ENCODE data around the gene RXRB. TPM values are rescaled to one million over a fixed set of nuclear protein-coding genes. Genes with fewer than 3 reads are reported as not detected.

Gene RXRB
- total RNA-seq, 4 donors from 2014 or later, result 17.8 to 27.3 (median 24.9) TPM

DNA sequence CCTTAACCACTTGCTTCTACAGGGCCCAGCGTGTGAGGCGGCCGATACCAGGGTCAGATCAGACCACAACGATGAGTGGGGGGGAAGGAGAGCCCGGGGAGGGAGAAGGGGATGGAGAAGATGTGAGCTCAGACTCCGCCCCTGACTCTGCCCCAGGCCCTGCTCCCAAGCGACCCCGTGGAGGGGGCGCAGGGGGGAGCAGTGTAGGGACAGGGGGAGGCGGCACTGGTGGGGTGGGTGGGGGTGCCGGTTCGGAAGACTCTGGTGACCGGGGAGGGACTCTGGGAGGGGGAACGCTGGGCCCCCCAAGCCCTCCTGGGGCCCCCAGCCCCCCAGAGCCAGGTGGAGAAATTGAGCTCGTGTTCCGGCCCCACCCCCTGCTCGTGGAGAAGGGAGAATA, 10.7 kb upstream of the RXRB start:
- H3K4me3 ChIP-seq (ENCODE audit: low read depth, poor library complexity, severe bottlenecking), result no peak overlapping the region
- TF ChIP-seq POLR2A (IDR thresholded peaks at IDR 0.05), result no peak
- TF ChIP-seq, protein P1, sequence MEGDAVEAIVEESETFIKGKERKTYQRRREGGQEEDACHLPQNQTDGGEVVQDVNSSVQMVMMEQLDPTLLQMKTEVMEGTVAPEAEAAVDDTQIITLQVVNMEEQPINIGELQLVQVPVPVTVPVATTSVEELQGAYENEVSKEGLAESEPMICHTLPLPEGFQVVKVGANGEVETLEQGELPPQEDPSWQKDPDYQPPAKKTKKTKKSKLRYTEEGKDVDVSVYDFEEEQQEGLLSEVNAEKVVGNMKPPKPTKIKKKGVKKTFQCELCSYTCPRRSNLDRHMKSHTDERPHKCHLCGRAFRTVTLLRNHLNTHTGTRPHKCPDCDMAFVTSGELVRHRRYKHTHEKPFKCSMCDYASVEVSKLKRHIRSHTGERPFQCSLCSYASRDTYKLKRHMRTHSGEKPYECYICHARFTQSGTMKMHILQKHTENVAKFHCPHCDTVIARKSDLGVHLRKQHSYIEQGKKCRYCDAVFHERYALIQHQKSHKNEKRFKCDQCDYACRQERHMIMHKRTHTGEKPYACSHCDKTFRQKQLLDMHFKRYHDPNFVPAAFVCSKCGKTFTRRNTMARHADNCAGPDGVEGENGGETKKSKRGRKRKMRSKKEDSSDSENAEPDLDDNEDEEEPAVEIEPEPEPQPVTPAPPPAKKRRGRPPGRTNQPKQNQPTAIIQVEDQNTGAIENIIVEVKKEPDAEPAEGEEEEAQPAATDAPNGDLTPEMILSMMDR (IDR thresholded peaks at IDR 0.05), result no peak
- WGBS, 2 donors, result 82 to 85% methylated on average over 17 of the region's 17 CpGs
- intact Hi-C loops (cut with DNase I; ENCODE audit: low total_unique reads), result no loop called here
- peak in 1 of 2 donors; percentile 66 for DNase-seq (ENCODE audit: low spot score in 2 of 2)

DNA sequence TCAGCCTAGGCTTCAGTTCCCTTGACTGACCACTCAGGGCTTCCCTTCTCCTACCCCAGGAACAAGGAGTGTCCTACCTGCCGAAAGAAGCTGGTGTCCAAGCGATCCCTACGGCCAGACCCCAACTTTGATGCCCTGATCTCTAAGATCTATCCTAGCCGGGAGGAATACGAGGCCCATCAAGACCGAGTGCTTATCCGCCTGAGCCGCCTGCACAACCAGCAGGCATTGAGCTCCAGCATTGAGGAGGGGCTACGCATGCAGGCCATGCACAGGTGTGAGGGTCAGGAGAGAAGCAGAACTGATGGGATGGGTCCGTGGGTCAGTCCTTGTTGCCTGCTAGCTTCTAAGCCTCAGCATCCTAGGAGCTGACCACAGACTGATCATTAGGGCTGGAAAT, 9.4 kb upstream of the RXRB start:
- intact Hi-C loops (cut with DNase I; ENCODE audit: low total_unique reads), result no loop called here

DNA sequence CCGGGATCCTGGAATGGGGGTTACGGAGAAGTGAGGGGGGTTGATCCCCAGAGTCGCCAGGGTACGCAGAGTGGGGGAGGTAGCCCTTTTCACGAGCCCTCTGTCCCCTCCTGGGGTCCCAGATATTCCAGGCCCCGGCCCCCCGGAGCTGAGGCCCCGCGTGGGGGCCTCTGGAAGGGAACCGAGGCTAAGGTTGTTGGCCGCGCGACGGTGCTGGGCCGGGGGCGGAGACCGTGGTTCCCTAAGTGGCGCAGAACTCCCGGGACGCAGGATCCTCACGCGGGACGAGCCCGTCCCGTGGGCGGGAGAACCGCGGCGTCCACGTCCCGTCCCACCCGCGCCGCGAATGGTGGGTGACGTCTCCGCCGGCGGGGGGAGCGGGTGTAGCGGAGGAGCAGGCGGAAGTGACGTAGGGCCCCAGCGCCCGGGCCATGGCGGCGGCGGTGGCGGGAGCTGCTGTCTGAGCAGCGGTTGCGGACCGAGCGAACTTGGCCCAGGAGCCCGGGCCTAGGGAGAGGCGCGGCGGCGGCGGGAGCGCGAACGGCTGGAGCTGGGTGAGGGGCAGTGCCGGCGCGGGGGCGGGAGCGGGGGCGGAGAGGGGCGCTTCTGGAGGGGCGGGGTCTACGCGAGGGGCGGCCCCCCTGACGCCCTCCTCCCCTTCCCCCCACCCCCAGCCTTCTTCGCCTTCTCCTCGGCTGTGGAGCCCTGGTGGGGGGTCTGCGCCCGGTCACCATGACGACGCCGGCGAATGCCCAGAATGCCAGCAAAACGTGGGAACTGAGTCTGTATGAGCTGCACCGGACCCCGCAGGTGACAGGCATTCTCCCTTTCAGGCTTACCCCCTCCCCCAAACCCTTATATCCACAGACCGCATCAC, 7.9 kb upstream of the RXRB start, which contains the start of gene RING1:
Gene RING1, plus strand, starts transcription at position 410 of the 877 bp plus-strand sequence. Its CDS starts 323 bp downstream, at position 733.
- intact Hi-C loops (cut with DNase I; ENCODE audit: low total_unique reads), result no loop called here
- DNase-seq (ENCODE audit: low spot score in 2 of 2), result peak; percentile 80 to 97
- 0 to 1% methylated on average over 18 to 60 of the region's 86 CpGs for WGBS, 2 donors
- H3K4me3 ChIP-seq (ENCODE audit: low read depth, poor library complexity, severe bottlenecking), result peak within 1 kb of the TSS; percentile 84
- TF ChIP-seq, protein P1 (IDR thresholded peaks at IDR 0.05), result no peak
- TF ChIP-seq POLR2A (IDR thresholded peaks at IDR 0.05), result peak in 1 of 2 donors; percentile 95

More for the DNA sequence above, 9.4 kb upstream of the RXRB start:
- peak in 1 of 2 donors; percentile 76 for DNase-seq (ENCODE audit: low spot score in 2 of 2)
- WGBS, 2 donors, result 89 to 95% methylated on average over 10 of the region's 10 CpGs
- TF ChIP-seq, protein P1 (IDR thresholded peaks at IDR 0.05), result no peak
- no peak overlapping the region for H3K4me3 ChIP-seq (ENCODE audit: low read depth, poor library complexity, severe bottlenecking)

DNA sequence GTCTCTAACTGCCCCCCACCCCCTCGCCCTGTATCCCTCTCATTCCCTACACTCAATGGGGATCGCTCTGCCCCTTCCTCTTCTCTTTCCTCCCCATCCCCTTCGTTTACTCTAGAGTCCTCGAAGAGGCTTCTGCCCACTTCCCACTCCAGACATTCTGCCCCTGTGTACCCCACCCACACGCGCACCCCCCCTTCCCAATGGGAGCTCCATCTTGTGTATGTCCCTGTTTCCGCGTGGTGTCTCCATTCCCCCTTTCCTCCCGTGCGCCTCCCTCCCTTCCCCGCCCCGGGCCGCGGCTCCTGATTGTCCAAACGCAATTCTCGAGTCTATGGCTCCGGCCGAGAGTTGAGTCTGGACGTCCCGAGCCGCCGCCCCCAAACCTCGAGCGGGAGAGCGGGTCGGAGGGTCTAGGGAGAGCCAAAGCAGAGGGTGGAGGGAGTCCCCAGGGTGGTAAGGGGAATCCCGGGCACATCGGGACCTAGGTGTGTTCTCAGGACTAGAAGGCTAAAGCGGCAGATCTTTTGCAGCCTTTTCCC, 7.2 kb upstream of the RXRB start:
- no peak for TF ChIP-seq POLR2A (IDR thresholded peaks at IDR 0.05)
- TF ChIP-seq, protein P1 (IDR thresholded peaks at IDR 0.05), result no peak
- 1 to 2% methylated on average over 29 of the region's 29 CpGs for WGBS, 2 donors
- intact Hi-C loops (cut with DNase I; ENCODE audit: low total_unique reads), result no loop called here
- peak overlapping the region; percentile 84 for H3K4me3 ChIP-seq (ENCODE audit: low read depth, poor library complexity, severe bottlenecking)
- peak in 1 of 2 donors; percentile 94 for DNase-seq (ENCODE audit: low spot score in 2 of 2)

DNA sequence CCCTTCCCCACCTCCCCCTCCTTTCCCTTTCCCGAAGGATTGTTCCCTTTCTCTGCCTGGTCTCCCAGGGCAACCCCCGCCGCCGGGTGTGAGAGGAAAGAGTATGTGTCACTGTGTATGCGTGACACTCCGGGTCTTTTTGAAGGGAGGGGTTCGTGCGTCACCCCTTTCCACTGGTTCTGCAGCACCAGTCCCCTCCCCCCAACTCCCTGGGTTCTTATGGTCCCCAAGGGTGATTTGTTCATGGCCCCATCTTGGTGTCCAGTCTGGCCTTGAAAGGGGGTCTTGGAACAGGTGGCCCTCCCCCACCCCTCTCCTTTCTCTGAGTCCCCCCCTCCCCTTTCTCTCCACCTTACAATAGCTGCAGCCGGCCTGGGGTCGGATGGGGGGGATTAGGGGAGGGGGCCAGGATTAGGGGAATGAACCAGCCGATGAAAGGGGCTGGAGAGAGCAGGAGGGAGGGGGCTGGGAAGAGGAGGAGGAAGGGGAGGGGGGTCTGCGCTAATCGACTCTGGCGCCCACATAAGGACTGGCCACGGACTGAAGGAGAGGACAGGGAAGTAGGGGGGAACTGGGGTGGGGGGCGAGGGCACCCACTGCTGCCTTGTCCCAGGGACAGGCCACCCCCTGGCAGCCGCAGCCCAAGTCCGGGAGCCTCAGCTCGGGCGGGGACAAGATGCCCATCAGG, 6.5 kb upstream of the RXRB start:
- H3K4me3 ChIP-seq (ENCODE audit: low read depth, poor library complexity, severe bottlenecking), result no peak overlapping the region
- intact Hi-C loops (cut with DNase I; ENCODE audit: low total_unique reads), result no loop called here
- TF ChIP-seq, protein P1 (IDR thresholded peaks at IDR 0.05), result no peak
- no peak for TF ChIP-seq POLR2A (IDR thresholded peaks at IDR 0.05)
- DNase-seq (ENCODE audit: low spot score in 2 of 2), result peak in 1 of 2 donors; percentile 87
- 16 to 21% methylated on average over 19 to 20 of the region's 20 CpGs for WGBS, 2 donors

Data from lower leg skin (tissue), 4 donors.